ENCODE data around the gene TMEM42. TPM values are rescaled to one million over a fixed set of nuclear protein-coding genes. Genes with fewer than 3 reads are reported as not detected.

TMEM42 gene
- total RNA-seq, 1 donor from 2014 or later, result 16.1 TPM

DNA sequence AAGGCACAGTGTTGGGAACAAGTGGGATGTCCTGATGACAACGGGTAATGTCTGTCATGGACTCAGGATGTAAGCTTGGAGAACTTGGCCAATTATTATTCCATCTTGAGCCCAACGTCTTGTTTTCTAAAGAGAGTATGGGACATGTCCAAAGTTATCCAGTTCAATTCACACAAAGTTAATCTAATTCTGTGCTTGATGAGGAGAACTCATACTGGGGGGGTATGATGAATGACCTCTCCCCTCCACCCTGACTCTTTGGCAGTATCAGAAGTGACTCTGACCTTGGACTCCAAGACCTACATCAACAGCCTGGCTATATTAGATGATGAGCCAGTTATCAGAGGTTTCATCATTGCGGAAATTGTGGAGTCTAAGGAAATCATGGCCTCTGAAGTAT lies 49.0 kb downstream of the TMEM42 start:
- no peak overlapping the region for H3K27ac Mint-ChIP-seq
- peaks cover 8% of the 10 kb centered on the region for H3K4me1 Mint-ChIP-seq (ENCODE audit: unreplicated experiment)
- H3K9me3 Mint-ChIP-seq, result peaks cover 6% of the 10 kb centered on the region
- no peaks in the 10 kb centered on the region for H3K36me3 Mint-ChIP-seq
- H3K27me3 Mint-ChIP-seq, result peaks cover 10% of the 10 kb centered on the region
- TF ChIP-seq, protein P1, sequence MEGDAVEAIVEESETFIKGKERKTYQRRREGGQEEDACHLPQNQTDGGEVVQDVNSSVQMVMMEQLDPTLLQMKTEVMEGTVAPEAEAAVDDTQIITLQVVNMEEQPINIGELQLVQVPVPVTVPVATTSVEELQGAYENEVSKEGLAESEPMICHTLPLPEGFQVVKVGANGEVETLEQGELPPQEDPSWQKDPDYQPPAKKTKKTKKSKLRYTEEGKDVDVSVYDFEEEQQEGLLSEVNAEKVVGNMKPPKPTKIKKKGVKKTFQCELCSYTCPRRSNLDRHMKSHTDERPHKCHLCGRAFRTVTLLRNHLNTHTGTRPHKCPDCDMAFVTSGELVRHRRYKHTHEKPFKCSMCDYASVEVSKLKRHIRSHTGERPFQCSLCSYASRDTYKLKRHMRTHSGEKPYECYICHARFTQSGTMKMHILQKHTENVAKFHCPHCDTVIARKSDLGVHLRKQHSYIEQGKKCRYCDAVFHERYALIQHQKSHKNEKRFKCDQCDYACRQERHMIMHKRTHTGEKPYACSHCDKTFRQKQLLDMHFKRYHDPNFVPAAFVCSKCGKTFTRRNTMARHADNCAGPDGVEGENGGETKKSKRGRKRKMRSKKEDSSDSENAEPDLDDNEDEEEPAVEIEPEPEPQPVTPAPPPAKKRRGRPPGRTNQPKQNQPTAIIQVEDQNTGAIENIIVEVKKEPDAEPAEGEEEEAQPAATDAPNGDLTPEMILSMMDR (conservative IDR thresholded peaks at IDR 0.05), result no peak
- no peak for DNase-seq (ENCODE audit: extremely low spot score, unreplicated experiment)
- no peak overlapping the region for H3K4me3 Mint-ChIP-seq

DNA sequence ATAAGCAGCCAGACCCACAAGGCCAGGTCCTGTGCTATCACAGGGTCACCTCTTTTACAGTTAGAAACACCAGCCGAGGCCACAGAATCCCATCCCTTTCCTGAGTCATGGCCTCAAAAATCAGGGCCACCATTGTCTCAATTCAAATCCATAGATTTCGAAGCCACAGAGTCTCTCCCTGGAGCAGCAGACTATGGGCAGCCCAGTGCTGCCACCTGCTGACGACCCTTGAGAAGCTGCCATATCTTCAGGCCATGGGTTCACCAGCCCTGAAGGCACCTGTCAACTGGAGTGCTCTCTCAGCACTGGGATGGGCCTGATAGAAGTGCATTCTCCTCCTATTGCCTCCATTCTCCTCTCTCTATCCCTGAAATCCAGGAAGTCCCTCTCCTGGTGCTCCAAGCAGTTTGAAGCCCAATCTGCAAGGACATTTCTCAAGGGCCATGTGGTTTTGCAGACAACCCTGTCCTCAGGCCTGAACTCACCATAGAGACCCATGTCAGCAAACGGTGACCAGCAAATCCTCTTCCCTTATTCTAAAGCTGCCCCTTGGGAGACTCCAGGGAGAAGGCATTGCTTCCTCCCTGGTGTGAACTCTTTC lies 52.3 kb downstream of the TMEM42 start:
- no peak overlapping the region for H3K4me3 Mint-ChIP-seq
- H3K27me3 Mint-ChIP-seq, result peaks cover 4% of the 10 kb centered on the region
- peaks cover 6% of the 10 kb centered on the region for H3K9me3 Mint-ChIP-seq
- no peak overlapping the region for H3K27ac Mint-ChIP-seq
- H3K36me3 Mint-ChIP-seq, result peaks cover 4% of the 10 kb centered on the region
- DNase-seq (ENCODE audit: extremely low spot score, unreplicated experiment), result no peak
- TF ChIP-seq, protein P1 (conservative IDR thresholded peaks at IDR 0.05), result peak; percentile 85
- H3K4me1 Mint-ChIP-seq (ENCODE audit: unreplicated experiment), result peaks cover 8% of the 10 kb centered on the region

DNA sequence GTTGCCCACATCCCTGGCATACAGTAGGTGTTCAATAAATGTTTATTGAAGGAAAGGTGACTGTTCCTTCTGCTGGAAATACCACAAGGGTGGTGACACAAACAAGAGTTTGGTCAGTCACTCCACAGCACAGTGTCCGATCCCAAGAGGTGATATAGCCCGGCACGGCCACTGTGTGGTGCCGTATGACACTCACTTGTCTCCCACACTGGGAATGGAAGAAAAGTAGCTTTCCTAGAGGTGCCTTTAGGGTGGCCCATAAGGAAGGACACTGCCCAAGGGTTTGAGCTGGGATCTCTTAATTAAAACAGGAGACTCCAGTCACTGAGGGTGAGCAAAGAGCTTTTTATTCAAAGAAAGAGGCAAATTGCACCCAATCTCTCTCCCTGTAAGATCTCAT lies 53.2 kb downstream of the TMEM42 start:
- TF ChIP-seq, protein P1 (conservative IDR thresholded peaks at IDR 0.05), result peak; percentile 46
- Mint-ChIP-seq H3K4me1 (ENCODE audit: unreplicated experiment) (peaks cover 8% of the 10 kb centered on the region), H3K9me3 (peaks cover 6% of the 10 kb centered on the region), H3K27me3 (no peaks in the 10 kb centered on the region), H3K4me3 (no peak overlapping the region), H3K36me3 (peaks cover 4% of the 10 kb centered on the region), H3K27ac (no peak overlapping the region)
- DNase-seq (ENCODE audit: extremely low spot score, unreplicated experiment), result no peak

Other genes starting within 250 kb of the TMEM42 start
- gene ZNF197, start 236.9 kb upstream of the TMEM42 start, total RNA-seq (ENCODE audit: low replicate concordance), result 20.4 and 32.7 TPM in 2 replicates
- 12.9 and 18.7 TPM in 2 replicates for gene ZNF35, start 213.2 kb upstream of the TMEM42 start, total RNA-seq (ENCODE audit: low replicate concordance)
- 0.14 TPM in 1 of 2 replicates, not detected in the other for gene ZNF502, start 149.3 kb upstream of the TMEM42 start, total RNA-seq (ENCODE audit: low replicate concordance)
- gene ZNF501, start 132.3 kb upstream of the TMEM42 start, total RNA-seq (ENCODE audit: low replicate concordance), result 5.0 and 5.8 TPM in 2 replicates
- 28.0 and 32.4 TPM in 2 replicates for gene KIAA1143, start 100.3 kb upstream of the TMEM42 start, total RNA-seq (ENCODE audit: low replicate concordance)
- gene KIF15, start 100.1 kb upstream of the TMEM42 start, total RNA-seq (ENCODE audit: low replicate concordance), result 5.7 and 24.8 TPM in 2 replicates
- gene TGM4, start 12.7 kb downstream of the TMEM42 start, total RNA-seq (ENCODE audit: low replicate concordance), result not detected in 2 replicates
- 83.6 and 112 TPM in 2 replicates for gene ZDHHC3, start 114.3 kb downstream of the TMEM42 start, total RNA-seq (ENCODE audit: low replicate concordance)
- 45.5 and 49.7 TPM in 2 replicates for gene EXOSC7, start 114.3 kb downstream of the TMEM42 start, total RNA-seq (ENCODE audit: low replicate concordance)
- gene CLEC3B, start 164.4 kb downstream of the TMEM42 start, total RNA-seq (ENCODE audit: low replicate concordance), result 0.43 and 1.2 TPM in 2 replicates

Data from type B pancreatic cell (in vitro differentiated cells).